Neural crest cell (in vitro differentiated cells): ENCODE measurements around the gene RASSF9. TPM values are rescaled to one million over a fixed set of nuclear protein-coding genes. Genes with fewer than 3 reads are reported as not detected.

Source experiments
- DNase-seq: peaks from one replicate; pipeline ENCODE4 v3.0.0; 2021; ENCODE audit warnings: low read depth, mixed read lengths, low spot score
- H3K27ac Mint-ChIP-seq: one replicate; pipeline ENCODE4 v1.8.0; 2021; ENCODE audit warnings: mild to moderate bottlenecking, mixed read lengths; ENCODE audit not compliant: unreplicated experiment
- H3K27me3 Mint-ChIP-seq: 2 replicates; pipeline ENCODE4 v1.8.0; 2021; ENCODE audit warnings: low read depth, mild to moderate bottlenecking, mixed read lengths
- H3K36me3 Mint-ChIP-seq: 2 replicates; pipeline ENCODE4 v1.8.0; 2021; ENCODE audit warnings: low read depth, mild to moderate bottlenecking, mixed read lengths
- H3K4me1 Mint-ChIP-seq: 2 replicates; pipeline ENCODE4 v1.8.0; 2021; ENCODE audit warnings: mixed read lengths
- H3K4me3 Mint-ChIP-seq: one replicate; pipeline ENCODE4 v1.8.0; 2021; ENCODE audit warnings: mild to moderate bottlenecking, mixed read lengths
- H3K9me3 Mint-ChIP-seq: 2 replicates; pipeline ENCODE4 v1.8.0; 2021; ENCODE audit warnings: mixed read lengths
- long read RNA-seq: library from polyadenylated mRNA; unstranded; transcript quantifications from one replicate; pipeline ENCODE4 v2.0.0, GENCODE V29; 2020
- total RNA-seq: library from RNA; stranded (reverse); gene quantifications from 2 replicates; pipeline ENCODE4 v1.2.1, GENCODE V29; 2021
- TF ChIP-seq, protein P1 (sequence below): fragments of 200-600 bp; sonication (generic); conservative IDR thresholded peaks from 2 replicates; pipeline ENCODE4 v1.5.0; 2021; ENCODE audit warnings: antibody characterized with exemption, mild to moderate bottlenecking

The RASSF9 gene
- total RNA-seq, result not detected in 2 replicates
- long read RNA-seq, result 0 reads

DNA sequence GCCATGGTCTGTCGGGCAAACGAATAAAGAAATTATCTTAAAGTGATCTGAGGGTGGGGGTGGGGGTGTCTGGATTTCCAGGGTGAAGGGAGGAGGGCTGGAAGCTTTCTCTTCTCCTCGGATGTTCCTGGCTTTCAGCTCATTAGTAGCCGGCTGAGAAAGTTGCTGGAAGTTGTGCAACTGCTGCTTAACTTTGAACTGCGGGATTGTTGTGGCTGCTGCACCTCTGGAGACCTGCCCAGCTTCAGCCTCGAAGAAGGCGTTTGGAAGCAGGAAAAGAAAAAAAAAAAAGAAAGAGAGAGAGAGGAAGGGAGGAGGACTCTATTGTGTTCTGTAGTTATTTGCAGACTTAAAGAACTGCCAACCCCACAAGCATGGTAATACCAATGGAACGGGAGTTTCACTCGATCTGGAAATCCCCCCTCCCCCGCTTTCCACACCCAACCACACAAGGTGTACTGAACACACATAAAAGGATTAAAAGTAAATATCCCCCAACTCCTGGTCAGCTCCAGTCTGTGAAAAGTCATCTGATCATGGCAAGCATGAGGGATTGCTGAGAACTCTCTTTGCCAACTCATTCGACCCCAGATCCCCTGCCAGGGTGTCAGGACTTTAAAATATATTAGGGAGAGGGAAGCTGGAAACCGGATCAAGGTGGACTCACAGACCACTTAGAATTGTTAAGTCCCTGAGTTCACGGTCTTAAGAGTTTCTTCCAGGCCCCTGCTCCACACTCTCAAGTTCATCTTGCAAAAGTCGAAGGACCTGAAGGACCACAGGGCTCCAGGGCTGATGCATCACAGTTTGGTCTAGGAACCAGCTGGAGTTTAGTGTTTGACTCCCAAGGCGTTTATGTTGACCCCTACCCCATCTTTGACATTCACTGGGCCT lies at the start of gene RASSF9:
TSS of gene RASSF9 (minus strand) at position 213 of the 894 bp plus-strand sequence. CDS start at position 5, 208 bp downstream.
- TF ChIP-seq, protein P1, sequence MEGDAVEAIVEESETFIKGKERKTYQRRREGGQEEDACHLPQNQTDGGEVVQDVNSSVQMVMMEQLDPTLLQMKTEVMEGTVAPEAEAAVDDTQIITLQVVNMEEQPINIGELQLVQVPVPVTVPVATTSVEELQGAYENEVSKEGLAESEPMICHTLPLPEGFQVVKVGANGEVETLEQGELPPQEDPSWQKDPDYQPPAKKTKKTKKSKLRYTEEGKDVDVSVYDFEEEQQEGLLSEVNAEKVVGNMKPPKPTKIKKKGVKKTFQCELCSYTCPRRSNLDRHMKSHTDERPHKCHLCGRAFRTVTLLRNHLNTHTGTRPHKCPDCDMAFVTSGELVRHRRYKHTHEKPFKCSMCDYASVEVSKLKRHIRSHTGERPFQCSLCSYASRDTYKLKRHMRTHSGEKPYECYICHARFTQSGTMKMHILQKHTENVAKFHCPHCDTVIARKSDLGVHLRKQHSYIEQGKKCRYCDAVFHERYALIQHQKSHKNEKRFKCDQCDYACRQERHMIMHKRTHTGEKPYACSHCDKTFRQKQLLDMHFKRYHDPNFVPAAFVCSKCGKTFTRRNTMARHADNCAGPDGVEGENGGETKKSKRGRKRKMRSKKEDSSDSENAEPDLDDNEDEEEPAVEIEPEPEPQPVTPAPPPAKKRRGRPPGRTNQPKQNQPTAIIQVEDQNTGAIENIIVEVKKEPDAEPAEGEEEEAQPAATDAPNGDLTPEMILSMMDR, result no peak
- no peak within 1 kb of the TSS for H3K4me3 Mint-ChIP-seq
- H3K4me1 Mint-ChIP-seq, result peaks cover 9% of the 10 kb centered on the region
- DNase-seq, result no peak
- H3K27me3 Mint-ChIP-seq, result no peaks in the 10 kb centered on the region
- no peak within 1 kb of the TSS for H3K27ac Mint-ChIP-seq
- H3K9me3 Mint-ChIP-seq, result no peaks in the 10 kb centered on the region
- no peaks in the 10 kb centered on the region for H3K36me3 Mint-ChIP-seq

DNA sequence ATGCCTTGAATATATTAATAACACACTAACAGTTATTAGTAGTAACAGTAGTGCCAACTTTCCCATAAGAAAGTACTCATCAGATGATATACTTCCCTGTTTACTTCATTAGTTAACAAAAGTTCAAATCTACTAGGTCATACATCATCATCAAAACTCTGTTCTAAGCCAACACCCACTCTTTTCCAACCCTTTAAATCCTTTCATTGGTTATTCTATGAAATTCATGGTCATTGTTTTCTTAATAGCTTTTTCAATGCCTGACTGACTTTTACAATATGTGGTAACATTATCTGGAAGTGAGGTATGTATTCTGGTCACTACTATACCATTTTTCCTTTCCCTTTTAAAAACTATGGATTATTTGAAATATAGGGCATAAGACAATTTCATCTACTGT lies 47.6 kb upstream of the RASSF9 start:
- TF ChIP-seq, protein P1, result no peak
- Mint-ChIP-seq H3K4me1 (no peaks in the 10 kb centered on the region), H3K4me3 (no peak overlapping the region), H3K27me3 (no peaks in the 10 kb centered on the region), H3K9me3 (no peaks in the 10 kb centered on the region), H3K36me3 (no peaks in the 10 kb centered on the region), H3K27ac (no peak overlapping the region)
- DNase-seq, result no peak

DNA sequence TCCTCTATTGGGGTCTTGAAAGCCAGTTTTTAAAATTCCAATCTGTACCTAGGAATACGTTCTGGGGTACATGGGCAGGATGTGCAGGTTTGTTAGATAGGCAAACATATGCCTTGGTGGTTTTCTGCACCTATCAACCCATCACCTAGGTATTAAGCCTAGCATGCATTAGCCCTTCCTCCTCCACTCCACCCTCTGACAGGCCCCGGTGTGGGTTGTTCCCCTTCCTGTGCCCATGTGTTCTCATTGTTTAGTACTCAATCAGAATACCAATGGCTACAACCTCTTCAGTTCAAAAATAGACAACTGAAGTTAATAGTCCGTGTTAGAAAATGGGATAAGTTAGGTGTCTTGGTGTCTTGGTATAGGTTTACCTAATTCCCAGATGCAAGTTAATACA lies 41.2 kb upstream of the RASSF9 start:
- H3K27me3 Mint-ChIP-seq, result peaks cover 11% of the 10 kb centered on the region
- no peaks in the 10 kb centered on the region for H3K9me3 Mint-ChIP-seq
- DNase-seq, result no peak
- no peak overlapping the region for H3K4me3 Mint-ChIP-seq
- peaks cover 12% of the 10 kb centered on the region for H3K4me1 Mint-ChIP-seq
- TF ChIP-seq, protein P1, result no peak
- no peaks in the 10 kb centered on the region for H3K36me3 Mint-ChIP-seq
- no peak overlapping the region for H3K27ac Mint-ChIP-seq

DNA sequence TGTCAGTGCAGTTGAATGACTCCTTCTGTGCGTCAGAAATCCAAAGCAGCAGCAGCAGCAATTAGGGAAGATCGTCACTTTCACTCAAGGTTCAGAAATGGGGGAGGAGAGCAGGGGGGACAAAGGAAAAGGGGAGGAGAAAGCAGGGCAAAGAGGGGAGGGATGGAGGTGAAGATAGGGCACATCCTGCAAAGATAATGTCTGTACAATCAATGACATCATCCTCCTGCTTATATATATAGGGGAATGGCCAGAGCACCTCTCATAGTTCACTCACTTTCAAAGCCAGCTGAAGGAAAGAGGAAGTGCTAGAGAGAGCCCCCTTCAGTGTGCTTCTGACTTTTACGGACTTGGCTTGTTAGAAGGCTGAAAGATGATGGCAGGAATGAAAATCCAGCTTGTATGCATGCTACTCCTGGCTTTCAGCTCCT lies 37.8 kb upstream of the RASSF9 start, which contains the start of gene NTS:
TSS of gene NTS (plus strand) at position 265 of the 431 bp plus-strand sequence. CDS start at position 374, 109 bp downstream.
- Mint-ChIP-seq H3K4me1 (peaks cover 12% of the 10 kb centered on the region), H3K27ac (no peak within 1 kb of the TSS), H3K4me3 (peak within 1 kb of the TSS; percentile 11), H3K27me3 (peaks cover 15% of the 10 kb centered on the region), H3K36me3 (no peaks in the 10 kb centered on the region), H3K9me3 (no peaks in the 10 kb centered on the region)
- DNase-seq, result no peak
- TF ChIP-seq, protein P1, result no peak

DNA sequence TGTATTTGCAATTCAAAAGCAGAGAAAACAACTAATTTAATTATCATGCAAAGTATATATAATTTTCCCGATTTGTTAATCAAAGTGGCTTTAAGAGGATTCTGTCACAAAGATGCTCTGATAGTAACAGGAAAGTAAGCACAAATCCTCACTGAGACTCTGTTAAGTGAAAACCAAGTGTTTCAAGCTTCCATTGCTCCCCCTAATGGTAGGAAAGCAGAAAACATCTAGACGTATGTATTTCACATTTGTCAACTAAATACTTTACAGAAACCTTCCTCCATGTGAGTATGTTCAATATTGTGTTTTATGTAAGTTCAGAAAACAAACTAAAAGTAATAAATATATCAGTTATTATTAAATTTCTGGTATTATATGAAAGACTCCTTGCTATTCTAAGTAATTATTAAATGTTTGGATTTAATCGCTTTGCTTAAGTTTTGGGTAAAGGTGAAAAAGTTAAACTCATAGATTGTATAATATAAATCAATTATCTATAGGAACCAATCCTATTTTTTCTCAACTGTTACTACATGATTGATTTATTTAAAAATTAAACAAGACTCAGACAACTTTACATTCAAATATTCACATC lies 36.4 kb upstream of the RASSF9 start:
- Mint-ChIP-seq H3K4me3 (no peak overlapping the region), H3K4me1 (peaks cover 12% of the 10 kb centered on the region), H3K27me3 (peaks cover 18% of the 10 kb centered on the region), H3K36me3 (no peaks in the 10 kb centered on the region), H3K9me3 (no peaks in the 10 kb centered on the region), H3K27ac (no peak overlapping the region)
- TF ChIP-seq, protein P1, result peak; percentile 90
- no peak for DNase-seq
